HCT116 (cell line): ENCODE data around the gene HSD3B7. TPM values are rescaled to one million over a fixed set of nuclear protein-coding genes. Genes with fewer than 3 reads are reported as not detected.

Source experiments
- ATAC-seq: fragments of 200-7000 bp; cut with Tn5 transposase; 2 replicates; pipeline ENCODE4 v1.9.1; 2020; ENCODE audit warnings: mild to moderate bottlenecking, moderate library complexity
- BruUV-seq: library from RNA; stranded (reverse); fragments of 400-500 nt; replicated peaks from 2 replicates; lab custom pipeline; 2021; lab: Mats Ljungman, UMichigan
- CTCF ChIA-PET: fragments of 300-600 bp; sonication (Branson Sonifier 250); formaldehyde crosslinking; loops from one replicate; lab custom pipeline; 2021; ENCODE audit warnings: antibody characterized with exemption; lab: Charles Lee
- POLR2A ChIA-PET: fragments of 300-600, 350-600 bp; sonication (Branson Sonifier 250); formaldehyde crosslinking; loops from one replicate; lab custom pipeline; 2021; ENCODE audit warnings: antibody characterized with exemption; lab: Charles Lee
- RAD21 ChIA-PET, 2 experiments: fragments of 300-600 bp; sonication (Branson Sonifier 250); formaldehyde crosslinking; loops; one replicate each; lab custom pipeline; 2023; ENCODE audit warnings: low total read pairs in 2 of 2; ENCODE audit not compliant: uncharacterized antibody in 2 of 2, unreplicated experiment in 2 of 2, low non-redundant PET in 1 of 2; lab: Charles Lee
- DNase-seq: peaks from one replicate; pipeline ENCODE4 v3.0.0-alpha.2; 2010; ENCODE audit warnings: low read depth, low spot score
- H2AFZ ChIP-seq: fragments of 200-600 bp; shearing (Covaris generic), sonication (generic); 2 replicates; pipeline ENCODE4 v1.6.1; 2017; ENCODE audit warnings: low read depth, mixed run types, mixed read lengths, antibody characterized with exemption, low read length; ENCODE audit not compliant: poor library complexity, severe bottlenecking
- H3K27ac ChIP-seq: 2 replicates; pipeline ENCODE4 v1.5.1; 2012; ENCODE audit warnings: low read depth, low read length
- H3K27me3 ChIP-seq: fragments of 200-600 bp; sonication (generic); 2 replicates; pipeline ENCODE4 v1.6.1; 2016; ENCODE audit warnings: mixed run types, low read length, mixed read lengths; ENCODE audit not compliant: insufficient read depth
- H3K36me3 ChIP-seq, 2 experiments: fragments of 200-500 bp in 1 of 2; fragments of 200-600 bp in 1 of 2; sonication (Bioruptor generic) in 1 of 2; sonication (generic) in 1 of 2; 2 replicates each; pipeline versions ENCODE4 v1.5.1 to v1.6.1; 2014 to 2016; ENCODE audit warnings: low read length in 2 of 2, inconsistent platforms in 1 of 2, mixed read lengths in 1 of 2, mixed run types in 1 of 2; ENCODE audit not compliant: insufficient read depth in 2 of 2, control insufficient read depth in 1 of 2
- H3K4me1 ChIP-seq, 2 experiments: fragments of 200-600 bp in 1 of 2; sonication (generic) in 1 of 2; 2 replicates each; pipeline versions ENCODE4 v1.5.1 to v1.6.1; 2012 to 2017; ENCODE audit warnings: low read length in 2 of 2, inconsistent platforms in 1 of 2, mild to moderate bottlenecking in 1 of 2, mixed read lengths in 1 of 2, mixed run types in 1 of 2, moderate library complexity in 1 of 2; ENCODE audit not compliant: insufficient read depth in 2 of 2, control insufficient read depth in 1 of 2
- H3K4me2 ChIP-seq: fragments of 200-600 bp; sonication (generic); 2 replicates; pipeline ENCODE4 v1.6.1; 2017; ENCODE audit warnings: mixed run types, low read length, mixed read lengths
- H3K4me3 ChIP-seq, 2 experiments: fragments of 200-600 bp in 1 of 2; sonication (generic) in 1 of 2; replicated peaks in 1 of 2; 2 replicates each; pipeline ENCODE4 v1.5.1; 2011 to 2016; ENCODE audit warnings: low read length in 2 of 2, control low read depth in 1 of 2, low read depth in 1 of 2, mild to moderate bottlenecking in 1 of 2, mixed read lengths in 1 of 2, mixed run types in 1 of 2
- H3K79me2 ChIP-seq: fragments of 200-600 bp; sonication (generic); 2 replicates; pipeline ENCODE4 v1.6.1; 2017; ENCODE audit warnings: mild to moderate bottlenecking, mixed run types, low read length, moderate library complexity, mixed read lengths; ENCODE audit not compliant: insufficient read depth
- H3K9ac ChIP-seq: fragments of 200-600 bp; sonication (generic); 2 replicates; pipeline ENCODE4 v1.6.1; 2016; ENCODE audit warnings: low read length, mixed read lengths
- H3K9me2 ChIP-seq: fragments of 200-600 bp; sonication (generic), shearing (Covaris generic); 2 replicates; pipeline ENCODE4 v1.6.1; 2017; ENCODE audit warnings: mixed run types, mild to moderate bottlenecking, moderate library complexity; ENCODE audit not compliant: insufficient read depth
- H3K9me3 ChIP-seq, 2 experiments: fragments of 200-500 bp in 1 of 2; fragments of 200-600 bp in 1 of 2; sonication (Bioruptor generic) in 1 of 2; sonication (generic) in 1 of 2; 2 replicates each; pipeline ENCODE4 v1.6.1; 2014 to 2017; ENCODE audit warnings: low read length in 2 of 2, mixed read lengths in 2 of 2, inconsistent platforms in 1 of 2, low read depth in 1 of 2, mild to moderate bottlenecking in 1 of 2, mixed run types in 1 of 2, moderate library complexity in 1 of 2; ENCODE audit not compliant: control insufficient read depth in 1 of 2, insufficient read depth in 1 of 2
- H4K20me1 ChIP-seq: fragments of 200-600 bp; sonication (generic), shearing (Covaris generic); 2 replicates; pipeline ENCODE4 v1.6.1; 2017; ENCODE audit warnings: mixed run types, mild to moderate bottlenecking, moderate library complexity; ENCODE audit not compliant: insufficient read depth
- ATF3 ChIP-seq: IDR thresholded peaks from 2 replicates; pipeline ENCODE4 v1.6.1; 2012
- CBX3 ChIP-seq: IDR thresholded peaks from 2 replicates; pipeline ENCODE4 v1.6.1; 2012; ENCODE audit warnings: low read depth
- CEBPB ChIP-seq: IDR thresholded peaks from 2 replicates; pipeline ENCODE4 v1.6.1; 2012; ENCODE audit warnings: low read depth
- CTCF ChIP-seq, 3 experiments: fragments of 200-600 bp in 1 of 3; sonication (generic) in 1 of 3; IDR thresholded peaks in 2 of 3; conservative IDR thresholded peaks in 1 of 3; 2 replicates each; pipeline ENCODE4 v1.5.1; 2012 to 2017; ENCODE audit warnings: low read depth in 2 of 3, low read length in 2 of 3, antibody characterized with exemption in 1 of 3, borderline replicate concordance in 1 of 3, control low read depth in 1 of 3, mild to moderate bottlenecking in 1 of 3, mixed read lengths in 1 of 3, mixed run types in 1 of 3, moderate library complexity in 1 of 3; ENCODE audit not compliant: insufficient read depth in 1 of 3
- EGR1 ChIP-seq: IDR thresholded peaks from 2 replicates; pipeline ENCODE4 v1.6.1; 2012; ENCODE audit warnings: low read depth
- ELF1 ChIP-seq: IDR thresholded peaks from 2 replicates; pipeline ENCODE4 v1.6.1; 2012; ENCODE audit warnings: low read depth, borderline replicate concordance
- EZH2 ChIP-seq: fragments of 200-600 bp; sonication (generic); IDR thresholded peaks from 2 replicates; pipeline ENCODE4 v1.6.1; 2017; ENCODE audit warnings: antibody characterized with exemption, mixed run types
- FOSL1 ChIP-seq: IDR thresholded peaks from 2 replicates; pipeline ENCODE4 v1.6.1; 2012; ENCODE audit warnings: low read depth
- MAX ChIP-seq: IDR thresholded peaks from 2 replicates; pipeline ENCODE4 v1.6.1; 2012
- POLR2A ChIP-seq: IDR thresholded peaks from 2 replicates; pipeline ENCODE4 v1.7.0; 2011; ENCODE audit warnings: borderline replicate concordance; ENCODE audit not compliant: insufficient read depth, insufficient read length; ENCODE audit errors: extremely low read depth
- SIN3A ChIP-seq: IDR thresholded peaks from 2 replicates; pipeline ENCODE4 v1.6.1; 2012; ENCODE audit warnings: low read depth
- SP1 ChIP-seq: IDR thresholded peaks from 2 replicates; pipeline ENCODE4 v1.6.1; 2012; ENCODE audit warnings: low read depth
- ZFX ChIP-seq: fragments of 450-650 bp; IDR thresholded peaks from 2 replicates; pipeline ENCODE4 v1.6.1; 2017
- intact Hi-C: fragments of 100-400 bp; cut with micrococcal nuclease; formaldehyde crosslinking; loops from 2 replicates; pipeline ENCODE4 v1.10.0; 2022
- total RNA-seq: library from RNA; stranded (reverse); gene quantifications from one replicate; pipeline ENCODE4 v1.2.1, GENCODE V29; 2021; ENCODE audit not compliant: unreplicated experiment

HSD3B7 gene
- total RNA-seq, 1 experiment from 2014 or later: 8.6 TPM

- H4K20me1 ChIP-seq: no peaks in the 10 kb centered on the region
- no TSS peak for BruUV-seq
- intact Hi-C loops: loop anchor here (10.0 kb wide), 1 partner anchor 714 kb away; no protein-coding TSS in a partner anchor
- H3K4me1 ChIP-seq: peaks cover 0 to 13% of the 10 kb centered on the region in 2 experiments; a peak in 3 of 4 replicates
- no peak overlapping the region for H3K27ac ChIP-seq
- H3K27me3 ChIP-seq: no peaks in the 10 kb centered on the region
- ChIA-PET RAD21 (no interaction called here), CTCF (no interaction called here), POLR2A (no interaction called here)
- DNase-seq: no peak
- H3K79me2 ChIP-seq: peaks cover 3% of the 10 kb centered on the region; the same call in 1 of the 2 replicates
- TF ChIP-seq EGR1 (no peak), ATF3 (no peak), CTCF (IDR thresholded peaks at IDR 0.05 in 2 of 3, conservative IDR thresholded peaks at IDR 0.05 in 1 of 3; ENCODE audit: borderline replicate concordance in 1 of 3, insufficient read depth in 1 of 3, low read depth in 2 of 3, low read length in 2 of 3) (no peak), MAX (no peak), ELF1 (no peak), EZH2 (no peak), CBX3 (no peak), POLR2A (no peak), SP1 (no peak), ZFX (no peak), FOSL1 (no peak), CEBPB (no peak), SIN3A (no peak)
- no peaks in the 10 kb centered on the region for H3K9me2 ChIP-seq
- no peak for ATAC-seq
- H2AFZ ChIP-seq: no peak overlapping the region
- H3K9me3 ChIP-seq: no peaks in the 10 kb centered on the region
- H3K4me2 ChIP-seq: no peak overlapping the region
- peaks cover 6 to 24% of the 10 kb centered on the region in 2 experiments; a peak in 3 of 4 replicates for H3K36me3 ChIP-seq
- no peak overlapping the region for H3K9ac ChIP-seq
- no peak overlapping the region for H3K4me3 ChIP-seq
Measured at GRCh38 chr16:30980959-30981358, 4.0 kb upstream of the HSD3B7 start.
